ENCODE results near the gene MGME1. TPM values are rescaled to one million over a fixed set of nuclear protein-coding genes. Genes with fewer than 3 reads are reported as not detected.

Gene MGME1
- total and polyA plus RNA-seq, 2 of the 13 experiments (the other 11 are each of a cell fraction or from before 2014, with no cell fraction given), result 36.7 to 66.6 TPM

DNA sequence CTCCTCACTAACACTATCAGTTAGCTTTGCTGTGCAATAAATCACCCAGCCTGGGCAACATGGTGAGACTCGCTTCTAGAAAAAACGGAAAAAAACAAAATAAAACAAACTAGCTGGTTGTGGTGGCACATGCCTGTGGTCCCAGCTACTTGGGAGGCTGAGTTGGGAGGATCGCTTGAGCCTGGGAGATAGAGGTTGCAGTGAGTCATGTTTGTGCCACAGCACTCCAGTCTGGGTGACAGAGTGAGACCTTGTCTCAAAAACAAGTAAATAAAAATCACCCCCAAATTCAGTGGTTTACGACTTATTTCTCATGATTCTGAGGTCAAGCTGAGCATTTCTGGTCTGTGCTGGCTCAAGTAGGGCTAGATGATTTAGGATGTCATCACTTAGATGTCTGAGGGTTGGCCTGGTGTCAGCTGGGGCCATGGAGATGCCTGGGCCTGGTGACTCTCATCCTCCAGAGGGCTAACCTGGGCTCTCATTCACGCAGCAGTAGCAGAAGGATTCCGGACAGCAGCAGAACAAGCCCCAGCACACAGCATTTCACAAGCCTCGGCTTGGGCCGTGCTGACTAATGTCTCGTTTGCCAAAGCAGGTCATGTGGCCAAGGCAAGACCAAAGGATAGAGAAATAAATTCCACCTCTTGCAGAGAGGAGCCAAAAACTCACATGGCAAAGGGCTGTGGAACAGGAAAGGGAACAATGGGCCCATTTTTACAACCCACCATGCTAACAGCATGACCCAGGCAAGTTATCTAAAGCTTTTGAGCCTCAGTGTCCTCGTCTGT, 32.5 kb downstream of the MGME1 start (continued):
- TF ChIP-seq, protein P1, sequence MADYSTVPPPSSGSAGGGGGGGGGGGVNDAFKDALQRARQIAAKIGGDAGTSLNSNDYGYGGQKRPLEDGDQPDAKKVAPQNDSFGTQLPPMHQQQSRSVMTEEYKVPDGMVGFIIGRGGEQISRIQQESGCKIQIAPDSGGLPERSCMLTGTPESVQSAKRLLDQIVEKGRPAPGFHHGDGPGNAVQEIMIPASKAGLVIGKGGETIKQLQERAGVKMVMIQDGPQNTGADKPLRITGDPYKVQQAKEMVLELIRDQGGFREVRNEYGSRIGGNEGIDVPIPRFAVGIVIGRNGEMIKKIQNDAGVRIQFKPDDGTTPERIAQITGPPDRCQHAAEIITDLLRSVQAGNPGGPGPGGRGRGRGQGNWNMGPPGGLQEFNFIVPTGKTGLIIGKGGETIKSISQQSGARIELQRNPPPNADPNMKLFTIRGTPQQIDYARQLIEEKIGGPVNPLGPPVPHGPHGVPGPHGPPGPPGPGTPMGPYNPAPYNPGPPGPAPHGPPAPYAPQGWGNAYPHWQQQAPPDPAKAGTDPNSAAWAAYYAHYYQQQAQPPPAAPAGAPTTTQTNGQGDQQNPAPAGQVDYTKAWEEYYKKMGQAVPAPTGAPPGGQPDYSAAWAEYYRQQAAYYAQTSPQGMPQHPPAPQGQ (CRISPR knock-in tag; IDR thresholded peaks at IDR 0.05; ENCODE audit: borderline replicate concordance), result 0 out of 2 replicates have a peak, but pooled peaks have one; percentile 18
- TF ChIP-seq, protein P2, sequence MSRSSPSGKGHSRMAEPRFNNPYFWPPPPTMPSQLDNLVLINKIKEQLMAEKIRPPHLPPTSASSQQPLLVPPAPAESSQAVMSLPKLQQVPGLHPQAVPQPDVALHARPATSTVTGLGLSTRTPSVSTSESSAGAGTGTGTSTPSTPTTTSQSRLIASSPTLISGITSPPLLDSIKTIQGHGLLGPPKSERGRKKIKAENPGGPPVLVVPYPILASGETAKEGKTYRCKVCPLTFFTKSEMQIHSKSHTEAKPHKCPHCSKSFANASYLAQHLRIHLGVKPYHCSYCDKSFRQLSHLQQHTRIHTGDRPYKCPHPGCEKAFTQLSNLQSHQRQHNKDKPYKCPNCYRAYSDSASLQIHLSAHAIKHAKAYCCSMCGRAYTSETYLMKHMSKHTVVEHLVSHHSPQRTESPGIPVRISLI (CRISPR knock-in tag; IDR thresholded peaks at IDR 0.05; ENCODE audit: borderline replicate concordance), result 0 out of 2 replicates have a peak, but pooled peaks have one; percentile 37
- TF ChIP-seq, protein P3, sequence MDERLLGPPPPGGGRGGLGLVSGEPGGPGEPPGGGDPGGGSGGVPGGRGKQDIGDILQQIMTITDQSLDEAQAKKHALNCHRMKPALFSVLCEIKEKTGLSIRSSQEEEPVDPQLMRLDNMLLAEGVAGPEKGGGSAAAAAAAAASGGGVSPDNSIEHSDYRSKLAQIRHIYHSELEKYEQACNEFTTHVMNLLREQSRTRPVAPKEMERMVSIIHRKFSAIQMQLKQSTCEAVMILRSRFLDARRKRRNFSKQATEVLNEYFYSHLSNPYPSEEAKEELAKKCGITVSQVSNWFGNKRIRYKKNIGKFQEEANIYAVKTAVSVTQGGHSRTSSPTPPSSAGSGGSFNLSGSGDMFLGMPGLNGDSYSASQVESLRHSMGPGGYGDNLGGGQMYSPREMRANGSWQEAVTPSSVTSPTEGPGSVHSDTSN (CRISPR knock-in tag; IDR thresholded peaks at IDR 0.05), result no peak
- TF ChIP-seq, protein P4, sequence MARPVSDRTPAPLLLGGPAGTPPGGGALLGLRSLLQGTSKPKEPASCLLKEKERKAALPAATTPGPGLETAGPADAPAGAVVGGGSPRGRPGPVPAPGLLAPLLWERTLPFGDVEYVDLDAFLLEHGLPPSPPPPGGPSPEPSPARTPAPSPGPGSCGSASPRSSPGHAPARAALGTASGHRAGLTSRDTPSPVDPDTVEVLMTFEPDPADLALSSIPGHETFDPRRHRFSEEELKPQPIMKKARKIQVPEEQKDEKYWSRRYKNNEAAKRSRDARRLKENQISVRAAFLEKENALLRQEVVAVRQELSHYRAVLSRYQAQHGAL (CRISPR knock-in tag; IDR thresholded peaks at IDR 0.05; ENCODE audit: not compliant biosample characterization), result no peak
- TF ChIP-seq, protein P5, sequence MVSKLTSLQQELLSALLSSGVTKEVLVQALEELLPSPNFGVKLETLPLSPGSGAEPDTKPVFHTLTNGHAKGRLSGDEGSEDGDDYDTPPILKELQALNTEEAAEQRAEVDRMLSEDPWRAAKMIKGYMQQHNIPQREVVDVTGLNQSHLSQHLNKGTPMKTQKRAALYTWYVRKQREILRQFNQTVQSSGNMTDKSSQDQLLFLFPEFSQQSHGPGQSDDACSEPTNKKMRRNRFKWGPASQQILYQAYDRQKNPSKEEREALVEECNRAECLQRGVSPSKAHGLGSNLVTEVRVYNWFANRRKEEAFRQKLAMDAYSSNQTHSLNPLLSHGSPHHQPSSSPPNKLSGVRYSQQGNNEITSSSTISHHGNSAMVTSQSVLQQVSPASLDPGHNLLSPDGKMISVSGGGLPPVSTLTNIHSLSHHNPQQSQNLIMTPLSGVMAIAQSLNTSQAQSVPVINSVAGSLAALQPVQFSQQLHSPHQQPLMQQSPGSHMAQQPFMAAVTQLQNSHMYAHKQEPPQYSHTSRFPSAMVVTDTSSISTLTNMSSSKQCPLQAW (CRISPR knock-in tag; IDR thresholded peaks at IDR 0.05), result peak; percentile 66; the same call in 1 of the 2 replicates
- TF ChIP-seq MYC (CRISPR knock-in tag; IDR thresholded peaks at IDR 0.05; ENCODE audit: borderline replicate concordance) (peak; percentile 39; the same call in 1 of the 2 replicates), SP2 (CRISPR knock-in tag; IDR thresholded peaks at IDR 0.05) (no peak), XRCC5 (optimal IDR thresholded peaks at IDR 0.05; ENCODE audit: low read length) (peak; percentile 85), MXI1 (IDR thresholded peaks at IDR 0.05; ENCODE audit: borderline replicate concordance, low read depth, low read length) (peak; percentile 62; the same call in 1 of the 3 replicates), ZC3H4 (CRISPR knock-in tag; IDR thresholded peaks at IDR 0.05; ENCODE audit: borderline replicate concordance) (no peak), MTF1 (CRISPR knock-in tag; IDR thresholded peaks at IDR 0.05) (no peak), ZNF660 (CRISPR knock-in tag; IDR thresholded peaks at IDR 0.05; ENCODE audit: borderline replicate concordance, low read depth) (no peak), MAFG (CRISPR knock-in tag; IDR thresholded peaks at IDR 0.05) (0 out of 2 replicates have a peak, but pooled peaks have one; percentile 38)
- TF ChIP-seq, protein P6, sequence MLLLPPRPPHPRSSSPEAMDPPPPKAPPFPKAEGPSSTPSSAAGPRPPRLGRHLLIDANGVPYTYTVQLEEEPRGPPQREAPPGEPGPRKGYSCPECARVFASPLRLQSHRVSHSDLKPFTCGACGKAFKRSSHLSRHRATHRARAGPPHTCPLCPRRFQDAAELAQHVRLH (CRISPR knock-in tag; IDR thresholded peaks at IDR 0.05; ENCODE audit: borderline replicate concordance, low read depth), result no peak

Data from HepG2 (cell line).